CD4-positive, CD25-positive, alpha-beta regulatory T cell (primary cell): ENCODE measurements around the gene MFAP3L. TPM values are rescaled to one million over a fixed set of nuclear protein-coding genes. Genes with fewer than 3 reads are reported as not detected.

ENCODE experiments used
- ATAC-seq, 2 donors: fragments of 150-1000 bp; cut with Tn5 transposase; one replicate each; pipeline ENCODE4 v1.10.0; 2021; ENCODE audit warnings: low read depth in 2 of 2, moderate number of reproducible peaks in 2 of 2, moderate library complexity in 1 of 2
- DNase-seq, 3 donors: peaks; one replicate each; pipeline versions ENCODE4 v3.0.0 to v3.0.0-alpha.2; 2012 to 2022; ENCODE audit warnings: mixed read lengths in 1 of 3
- H3K27ac ChIP-seq: one replicate; pipeline ENCODE4 v1.7.0; 2013; ENCODE audit warnings: mild to moderate bottlenecking, low read length; ENCODE audit not compliant: insufficient read depth, poor library complexity, severe bottlenecking
- H3K27me3 ChIP-seq: one replicate; pipeline ENCODE4 v1.7.0; 2013; ENCODE audit warnings: low read length; ENCODE audit not compliant: control insufficient read depth, insufficient read depth
- H3K36me3 ChIP-seq: one replicate; pipeline ENCODE4 v1.7.0; 2013; ENCODE audit warnings: mild to moderate bottlenecking, low read length, moderate library complexity; ENCODE audit not compliant: control insufficient read depth, insufficient read depth
- H3K4me1 ChIP-seq: 2 replicates; pipeline ENCODE4 v1.7.0; 2013; ENCODE audit warnings: mild to moderate bottlenecking, low read length; ENCODE audit not compliant: insufficient read depth, control insufficient read depth, poor library complexity, severe bottlenecking
- H3K4me3 ChIP-seq: one replicate; pipeline ENCODE4 v1.7.0; 2013; ENCODE audit warnings: low read depth, mild to moderate bottlenecking, low read length, moderate library complexity
- H3K9me3 ChIP-seq, 2 experiments: 1 replicate in 1 of 2; 2 replicates in 1 of 2; pipeline ENCODE4 v1.7.0; 2013; ENCODE audit warnings: low read length in 2 of 2, mild to moderate bottlenecking in 1 of 2, moderate library complexity in 1 of 2; ENCODE audit not compliant: control insufficient read depth in 2 of 2
- H3K27ac Mint-ChIP-seq, 3 donors: one replicate each; pipeline ENCODE4 v1.8.0; 2020 to 2022; ENCODE audit warnings: mild to moderate bottlenecking in 3 of 3, mixed read lengths in 3 of 3, moderate library complexity in 2 of 3
- H3K27me3 Mint-ChIP-seq: one replicate; pipeline ENCODE4 v1.8.0; 2022; ENCODE audit warnings: mild to moderate bottlenecking, mixed read lengths
- H3K36me3 Mint-ChIP-seq: one replicate; pipeline ENCODE4 v1.8.0; 2020; ENCODE audit warnings: mixed read lengths
- H3K4me1 Mint-ChIP-seq, 4 donors: one replicate each; pipeline ENCODE4 v1.8.0; 2020 to 2022; ENCODE audit warnings: mixed read lengths in 4 of 4, mild to moderate bottlenecking in 1 of 4
- H3K4me3 Mint-ChIP-seq, 4 donors: one replicate each; pipeline ENCODE4 v1.8.0; 2020 to 2022; ENCODE audit warnings: mild to moderate bottlenecking in 4 of 4, mixed read lengths in 4 of 4, moderate library complexity in 3 of 4
- H3K9me3 Mint-ChIP-seq, 7 donors: one replicate each; pipeline ENCODE4 v1.8.0; 2020 to 2022; ENCODE audit warnings: mixed read lengths in 7 of 7, mild to moderate bottlenecking in 3 of 7, moderate library complexity in 2 of 7
- polyA plus RNA-seq, 4 donors: library from polyadenylated mRNA; unstranded; fragments of 300-500 nt; fragmentation: Illumina TruSeq; gene quantifications; one replicate each; pipeline ENCODE4 v1.2.3, GENCODE V29; 2021
- total RNA-seq: library from RNA; stranded (reverse); gene quantifications from one replicate; pipeline ENCODE4 v1.2.3, GENCODE V29; 2022

The MFAP3L gene
- total and polyA plus RNA-seq, 5 donors from 2014 or later = 0.28 to 3.4 (median 0.82) TPM; not detected in 2

DNA sequence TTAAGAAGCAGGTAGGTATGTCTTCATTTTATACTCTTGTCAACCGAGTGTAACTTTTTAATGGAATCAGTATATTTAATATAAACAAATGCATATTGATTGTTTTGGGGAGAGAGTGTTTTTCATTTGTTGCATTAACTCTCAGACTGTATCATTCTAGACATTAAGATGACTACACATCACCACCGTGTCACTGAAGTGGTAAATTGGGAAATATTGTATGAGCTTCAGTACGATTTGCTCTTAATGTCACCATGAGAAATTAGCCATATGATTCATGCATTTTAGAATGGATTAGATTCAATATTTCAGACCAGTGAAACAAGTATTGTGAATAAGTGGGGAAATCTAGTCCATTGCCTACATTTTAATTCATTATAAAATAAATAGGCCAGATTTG, 9.7 kb upstream of the MFAP3L start:
- Histone ChIP-seq H3K27ac (no peak overlapping the region), H3K36me3 (no peaks in the 10 kb centered on the region), H3K9me3 (no peaks in the 10 kb centered on the region), H3K27me3 (peaks cover 9% of the 10 kb centered on the region), H3K4me1 (no peaks in the 10 kb centered on the region), H3K4me3 (no peak overlapping the region)
- Mint-ChIP-seq H3K4me3 (no peak overlapping the region), H3K27ac (no peak overlapping the region), H3K27me3 (peaks cover 5% of the 10 kb centered on the region), H3K4me1 (no peaks in the 10 kb centered on the region), H3K36me3 (no peaks in the 10 kb centered on the region), H3K9me3 (peaks cover 0 to 2% (median 0%) of the 10 kb centered on the region in 7 donors)
- DNase-seq (no peak), ATAC-seq (no peak)

DNA sequence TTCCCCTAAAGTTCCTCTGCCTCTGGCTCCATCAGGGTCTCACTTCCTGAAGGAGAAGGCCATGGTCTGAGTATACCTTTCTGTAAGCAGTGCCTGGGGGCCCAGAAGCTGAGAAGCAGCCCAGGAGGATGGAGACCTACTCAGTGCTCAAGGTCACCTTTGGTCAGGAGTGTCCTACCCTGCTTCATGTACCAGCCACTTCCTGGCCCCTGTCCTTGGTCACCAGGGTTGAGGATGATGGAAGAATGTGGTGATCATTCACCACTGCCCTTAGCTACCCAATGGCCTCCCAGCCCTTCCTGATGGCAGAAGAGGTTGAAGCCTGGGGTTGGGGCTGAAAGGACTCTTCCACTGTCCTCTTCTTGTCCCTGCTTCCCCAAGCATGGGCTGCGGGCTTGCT, 9.0 kb upstream of the MFAP3L start:
- no peak for DNase-seq
- Histone ChIP-seq H3K4me3 (no peak overlapping the region), H3K9me3 (no peaks in the 10 kb centered on the region), H3K27ac (no peak overlapping the region), H3K36me3 (no peaks in the 10 kb centered on the region), H3K27me3 (peaks cover 11% of the 10 kb centered on the region), H3K4me1 (no peaks in the 10 kb centered on the region)
- no peak for ATAC-seq
- Mint-ChIP-seq H3K4me1 (no peaks in the 10 kb centered on the region), H3K27me3 (peaks cover 11% of the 10 kb centered on the region), H3K4me3 (no peak overlapping the region), H3K27ac (no peak overlapping the region), H3K9me3 (peaks cover 0 to 2% (median 0%) of the 10 kb centered on the region in 7 donors), H3K36me3 (no peaks in the 10 kb centered on the region)

DNA sequence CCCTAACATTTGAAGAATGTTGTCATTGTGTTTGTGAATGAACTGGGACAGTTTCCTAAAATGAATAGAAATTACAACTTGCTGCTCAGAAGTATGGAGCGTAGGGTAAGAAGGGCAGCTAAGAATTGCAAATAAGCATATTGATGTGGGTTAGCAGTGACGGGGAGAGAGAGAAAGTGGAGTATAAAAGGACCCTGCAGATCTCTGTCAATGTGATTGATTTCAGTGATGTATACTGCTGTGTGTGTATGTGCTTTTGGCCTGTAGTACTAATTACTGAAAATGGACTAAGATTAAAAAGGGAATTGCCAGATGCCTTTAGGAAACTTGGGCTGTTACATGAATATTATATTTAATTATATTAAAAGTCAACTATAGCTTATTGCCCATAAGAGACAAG, 7.8 kb upstream of the MFAP3L start:
- Histone ChIP-seq H3K9me3 (no peaks in the 10 kb centered on the region), H3K27me3 (peaks cover 21% of the 10 kb centered on the region), H3K27ac (no peak overlapping the region), H3K36me3 (no peaks in the 10 kb centered on the region), H3K4me3 (no peak overlapping the region), H3K4me1 (no peaks in the 10 kb centered on the region)
- Mint-ChIP-seq H3K27me3 (peaks cover 11% of the 10 kb centered on the region), H3K4me1 (peaks cover 0 to 6% (median 0%) of the 10 kb centered on the region in 4 donors), H3K36me3 (no peaks in the 10 kb centered on the region), H3K9me3 (peaks cover 0 to 6% (median 0%) of the 10 kb centered on the region in 7 donors), H3K4me3 (no peak overlapping the region), H3K27ac (no peak overlapping the region)
- no peak for ATAC-seq
- no peak for DNase-seq

DNA sequence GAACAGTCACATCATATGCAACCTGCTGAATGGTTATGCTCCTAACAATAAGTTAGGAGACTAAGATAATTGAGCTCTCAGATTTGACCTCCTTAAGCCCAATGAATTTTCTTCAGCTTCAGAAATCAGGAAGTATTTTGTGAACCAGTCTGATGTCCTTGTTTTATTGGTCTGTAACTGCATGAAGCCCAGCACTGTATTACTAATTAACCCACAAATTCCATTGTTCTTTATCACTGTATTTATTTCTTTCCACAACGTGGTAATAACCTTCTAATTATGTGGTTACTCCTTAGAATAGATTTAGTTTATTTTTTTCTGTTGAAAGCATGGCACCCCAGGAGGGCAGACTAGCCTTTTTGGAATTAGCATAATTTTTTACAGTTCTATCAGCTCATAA, 3.9 kb upstream of the MFAP3L start:
- Histone ChIP-seq H3K9me3 (peaks cover 0 to 3% of the 10 kb centered on the region in 2 experiments), H3K27ac (no peak overlapping the region), H3K27me3 (peaks cover 35% of the 10 kb centered on the region), H3K4me3 (no peak overlapping the region), H3K36me3 (no peaks in the 10 kb centered on the region), H3K4me1 (peaks cover 14% of the 10 kb centered on the region)
- ATAC-seq (no peak), DNase-seq (no peak)
- peaks cover 32% of the 10 kb centered on the region for H3K27me3 Mint-ChIP-seq
- H3K4me3 Mint-ChIP-seq = no peak overlapping the region
- peaks cover 0 to 9% (median 0%) of the 10 kb centered on the region in 7 donors for H3K9me3 Mint-ChIP-seq
- H3K27ac Mint-ChIP-seq = no peak overlapping the region
- peaks cover 5 to 18% (median 8%) of the 10 kb centered on the region in 4 donors for H3K4me1 Mint-ChIP-seq
- no peaks in the 10 kb centered on the region for H3K36me3 Mint-ChIP-seq

DNA sequence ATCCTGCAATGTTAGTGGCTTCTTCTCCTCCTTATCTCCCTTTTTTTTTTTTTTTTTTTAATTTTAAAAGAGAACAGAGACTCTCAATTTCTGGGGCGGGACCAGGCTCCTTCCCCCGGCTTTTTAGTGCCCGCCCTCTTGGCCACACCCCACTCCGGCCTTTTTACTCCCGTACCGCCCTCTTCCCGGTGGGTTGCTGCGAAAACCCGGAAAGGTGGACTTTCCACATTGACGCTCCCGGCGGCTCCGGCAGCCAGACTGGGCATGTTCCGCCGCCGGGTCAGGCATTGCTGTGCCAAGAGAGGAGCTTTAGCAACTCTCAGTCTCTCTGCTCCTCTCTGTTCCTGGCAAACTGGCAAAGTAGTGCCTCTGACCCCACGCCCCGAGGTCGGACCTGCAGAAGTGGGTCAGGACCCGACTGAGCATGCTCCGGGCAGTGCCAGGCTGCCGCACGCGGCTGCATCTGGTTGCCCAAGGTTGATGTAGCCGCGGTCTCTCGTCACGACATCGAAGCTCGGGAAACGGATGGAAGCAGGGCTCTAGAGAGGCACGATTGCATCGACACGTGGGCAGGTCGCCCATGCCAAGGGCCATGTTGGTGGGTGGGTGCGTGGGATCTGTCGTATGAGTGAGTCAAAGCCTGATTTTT, 1.1 kb upstream of the MFAP3L start:
- ATAC-seq (peak; percentile 64 to 72), DNase-seq (peak; percentile 70 to 92 (median 86))
- peaks cover 14% of the 10 kb centered on the region for H3K4me1 ChIP-seq
- Mint-ChIP-seq H3K9me3 (peaks cover 0 to 7% (median 0%) of the 10 kb centered on the region in 7 donors), H3K36me3 (no peaks in the 10 kb centered on the region), H3K27ac (peak overlapping the region; percentile 48 to 85 (median 56)), H3K27me3 (peaks cover 59% of the 10 kb centered on the region), H3K4me3 (peak overlapping the region; percentile 89 to 95 (median 94)), H3K4me1 (peaks cover 5 to 19% (median 8%) of the 10 kb centered on the region in 4 donors)
- no peak overlapping the region for H3K27ac ChIP-seq
- peaks cover 42% of the 10 kb centered on the region for H3K27me3 ChIP-seq
- H3K36me3 ChIP-seq = no peaks in the 10 kb centered on the region
- peak overlapping the region; percentile 79 for H3K4me3 ChIP-seq
- H3K9me3 ChIP-seq = peaks cover 0 to 3% of the 10 kb centered on the region in 2 experiments

DNA sequence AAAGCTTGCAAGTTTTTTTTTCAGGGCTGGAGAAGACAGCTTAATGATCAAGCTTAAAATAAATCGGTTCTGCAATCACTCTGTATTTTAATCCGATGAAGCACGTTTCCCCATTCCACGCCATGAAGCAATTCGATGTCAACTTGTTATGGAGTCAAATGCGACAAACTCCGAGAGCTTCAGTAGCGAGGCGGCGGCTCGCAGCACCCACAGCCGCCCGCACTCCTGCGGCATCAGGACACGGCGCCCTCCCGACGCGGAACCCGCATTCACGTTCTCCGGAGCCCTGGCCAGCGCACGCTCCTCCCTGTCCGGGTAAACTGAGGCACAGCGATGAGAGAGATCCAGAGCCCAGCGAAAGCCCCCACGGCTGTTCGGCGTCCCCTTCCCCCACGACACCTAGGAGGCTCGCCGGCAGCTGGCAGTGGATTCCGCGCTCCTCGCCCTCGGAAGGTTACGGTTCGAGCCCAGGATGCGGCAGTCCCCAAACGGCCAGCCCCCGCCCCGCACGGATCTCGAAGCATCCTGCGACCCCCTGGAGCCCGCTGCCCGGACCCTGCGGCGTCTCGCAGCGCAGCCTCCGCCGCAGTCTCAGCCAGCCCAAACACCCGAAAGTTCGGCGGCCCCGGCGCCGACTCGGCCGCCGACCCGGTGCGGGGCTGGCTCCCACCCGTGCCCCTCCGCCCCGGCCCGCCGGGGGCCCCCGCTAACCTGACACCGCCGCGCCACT, 507 bp downstream of the MFAP3L start:
- Histone ChIP-seq H3K27ac (no peak overlapping the region), H3K4me1 (peaks cover 14% of the 10 kb centered on the region), H3K27me3 (peaks cover 36% of the 10 kb centered on the region), H3K36me3 (no peaks in the 10 kb centered on the region), H3K4me3 (peak overlapping the region; percentile 17), H3K9me3 (peaks cover 0 to 3% of the 10 kb centered on the region in 2 experiments)
- peaks cover 69% of the 10 kb centered on the region for H3K27me3 Mint-ChIP-seq
- peaks cover 0 to 7% (median 0%) of the 10 kb centered on the region in 7 donors for H3K9me3 Mint-ChIP-seq
- H3K36me3 Mint-ChIP-seq = no peaks in the 10 kb centered on the region
- H3K27ac Mint-ChIP-seq = no peak overlapping the region
- peak overlapping the region; percentile 78 to 88 (median 86) for H3K4me3 Mint-ChIP-seq
- ATAC-seq (no peak), DNase-seq (peak in 2 of 3 donors; percentile 11 to 14)
- peaks cover 5 to 19% (median 8%) of the 10 kb centered on the region in 4 donors for H3K4me1 Mint-ChIP-seq

DNA sequence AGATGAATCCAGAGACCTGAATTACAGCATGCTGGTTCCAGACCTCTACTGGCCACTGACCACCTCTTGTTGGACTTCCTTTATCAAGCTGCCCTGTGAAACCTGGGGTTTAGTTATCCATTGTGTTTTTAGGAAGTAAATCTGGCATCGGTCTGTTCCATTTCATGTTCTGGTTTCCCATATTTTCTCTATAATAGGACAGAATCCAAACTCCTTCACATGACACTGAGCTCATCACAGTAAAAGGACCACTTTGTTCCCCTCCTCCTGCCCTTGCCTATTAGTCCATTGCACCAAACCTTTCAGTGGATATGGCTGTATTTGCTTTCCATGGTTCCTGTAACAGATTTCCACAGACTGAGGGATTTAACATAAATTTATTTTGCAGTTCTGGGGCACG, 4.0 kb downstream of the MFAP3L start:
- Mint-ChIP-seq H3K4me3 (no peak overlapping the region), H3K27ac (no peak overlapping the region), H3K36me3 (no peaks in the 10 kb centered on the region), H3K27me3 (peaks cover 57% of the 10 kb centered on the region), H3K4me1 (peaks cover 0 to 10% (median under 1%) of the 10 kb centered on the region in 4 donors), H3K9me3 (peaks cover 0 to 1% (median 0%) of the 10 kb centered on the region in 7 donors)
- DNase-seq = no peak
- Histone ChIP-seq H3K27me3 (peaks cover 11% of the 10 kb centered on the region), H3K27ac (no peak overlapping the region), H3K9me3 (no peaks in the 10 kb centered on the region), H3K4me3 (no peak overlapping the region), H3K36me3 (no peaks in the 10 kb centered on the region), H3K4me1 (peaks cover 8% of the 10 kb centered on the region)
- ATAC-seq = no peak
